Measurements from ENCODE around the gene FCN1.

Gene FCN1

DNA sequence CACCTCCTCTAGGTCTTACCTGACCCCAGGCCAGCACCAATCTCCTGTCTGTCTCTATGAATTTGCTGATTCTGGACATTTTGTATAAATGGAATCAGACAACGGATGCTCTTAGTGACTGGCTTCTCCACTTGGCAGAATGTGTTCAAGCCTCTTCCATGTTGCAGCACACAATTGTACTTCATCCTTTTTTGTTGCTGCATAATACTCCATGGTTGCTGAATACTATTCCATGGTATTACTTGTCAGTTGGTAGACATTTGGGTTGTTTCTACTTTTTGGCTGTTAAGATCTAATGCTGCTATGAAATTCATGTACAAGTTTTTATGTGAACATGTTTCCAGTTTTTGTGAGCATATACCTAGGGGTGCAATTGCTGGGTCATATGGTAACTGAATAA, 34.3 kb upstream of the FCN1 start:
- no peak for DNase-seq (ENCODE audit: low read depth, low spot score)

DNA sequence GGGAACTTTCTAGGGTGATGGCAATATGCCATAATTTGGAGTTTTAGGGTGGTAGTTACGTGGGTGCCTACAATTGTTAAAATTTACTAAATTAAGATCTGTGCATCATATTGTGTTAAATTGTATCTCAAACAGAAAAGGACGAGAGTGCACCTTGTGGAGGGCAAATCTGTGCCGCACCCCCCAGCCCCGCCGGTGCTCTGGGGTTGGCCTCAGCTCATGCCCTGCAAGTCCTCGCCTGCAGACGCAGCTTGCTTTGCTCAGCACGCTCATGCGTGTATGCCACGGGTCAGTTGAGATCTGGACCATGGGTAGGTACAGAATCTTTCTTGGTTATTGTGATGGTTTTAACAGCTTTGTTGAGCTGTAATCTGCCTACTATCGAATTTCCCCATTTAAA, 33.7 kb upstream of the FCN1 start:
- no peak for DNase-seq (ENCODE audit: low read depth, low spot score)

DNA sequence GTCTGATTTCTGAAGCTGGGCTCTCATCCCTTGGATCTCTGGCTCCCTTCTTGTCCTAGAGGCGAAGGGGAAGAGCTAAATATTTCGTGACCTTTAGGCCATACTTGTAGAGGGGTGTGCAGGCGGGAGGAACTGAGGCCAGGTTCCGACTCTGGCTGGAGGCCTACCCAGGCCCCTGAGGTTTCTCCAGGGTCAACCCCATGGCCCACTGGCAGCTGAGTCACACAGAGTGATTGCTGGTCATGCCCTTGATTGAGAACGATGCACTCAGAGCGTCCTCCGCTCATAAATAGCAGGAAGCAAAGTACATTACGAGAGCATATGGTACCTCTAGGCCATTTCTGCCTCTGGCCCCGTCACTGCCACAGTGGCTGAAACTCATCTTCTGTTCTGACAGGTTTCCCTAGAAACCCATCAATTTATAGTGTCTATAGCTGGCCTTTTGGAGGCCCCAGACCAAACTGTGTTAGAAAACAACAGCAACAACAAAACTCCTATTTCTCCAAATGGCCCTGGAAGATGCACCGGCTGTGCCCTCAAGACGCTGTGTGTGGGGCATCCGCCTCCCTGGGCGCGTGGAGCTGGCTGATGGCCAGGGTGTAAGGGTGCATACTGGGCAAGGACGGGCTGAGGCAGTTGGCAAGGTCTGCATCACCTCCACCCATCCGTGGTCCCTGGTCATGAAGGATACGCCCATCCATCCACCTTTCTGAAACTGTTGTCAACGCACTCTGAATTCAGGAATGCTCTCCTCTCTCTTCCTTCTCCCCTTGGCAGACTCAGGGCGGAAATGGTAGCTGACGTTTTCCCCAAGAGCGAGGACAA, 32.9 kb upstream of the FCN1 start:
- no peak for DNase-seq (ENCODE audit: low read depth, low spot score)

DNA sequence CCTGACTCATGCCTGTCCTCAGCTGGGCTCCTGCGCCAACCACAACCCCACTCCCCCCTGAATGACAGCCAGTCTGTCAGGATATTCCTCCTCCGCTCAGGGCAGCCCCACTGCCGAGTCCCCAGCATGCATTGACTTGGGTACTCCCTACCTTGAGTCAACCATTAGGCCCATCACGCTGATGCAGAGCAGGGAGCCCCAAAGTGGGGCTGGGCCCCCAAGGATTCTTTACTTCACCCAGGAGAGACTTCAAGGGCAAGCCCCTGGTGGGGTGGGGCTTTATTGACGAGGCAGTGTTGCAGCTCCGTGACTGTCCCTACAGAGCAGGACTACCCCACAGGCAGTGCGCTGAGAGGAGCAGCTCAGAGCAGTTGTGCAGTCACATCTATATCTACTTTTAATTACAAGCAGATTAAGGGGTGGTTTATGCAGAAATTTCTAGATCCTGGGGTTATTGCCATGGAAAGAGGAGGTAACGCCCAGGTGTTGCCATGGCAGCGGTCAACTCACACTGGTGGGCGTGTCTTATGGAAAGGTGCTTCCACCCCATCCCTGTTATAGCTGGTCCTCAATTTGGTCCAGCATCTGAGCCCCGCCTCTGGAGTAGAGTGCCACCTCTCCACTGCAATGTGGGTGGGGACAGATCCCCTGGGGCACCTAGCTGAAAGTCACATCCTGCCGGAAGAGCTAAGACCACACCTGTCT, 32.1 kb upstream of the FCN1 start:
- DNase-seq (ENCODE audit: low read depth, low spot score), result no peak

DNA sequence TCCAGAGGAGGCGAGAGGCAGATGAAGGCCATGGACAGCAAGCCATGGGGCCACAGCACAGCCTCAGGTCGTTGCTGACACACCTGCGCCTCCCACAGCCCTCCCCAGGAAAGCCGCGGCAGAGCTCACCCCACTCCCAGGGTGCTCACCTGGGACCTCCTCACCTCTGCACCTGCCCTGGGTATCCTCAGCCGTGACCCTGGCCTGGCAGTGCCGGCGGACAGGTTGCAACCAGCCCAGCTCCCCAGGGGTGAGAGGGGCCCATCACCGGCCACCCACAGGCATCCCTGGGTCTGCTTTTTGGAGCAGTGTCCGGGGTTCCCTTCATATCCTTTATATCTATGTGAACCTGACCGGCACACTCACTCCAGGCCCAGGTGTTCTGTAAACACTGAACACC, 30.4 kb upstream of the FCN1 start:
- DNase-seq (ENCODE audit: low read depth, low spot score), result no peak

DNA sequence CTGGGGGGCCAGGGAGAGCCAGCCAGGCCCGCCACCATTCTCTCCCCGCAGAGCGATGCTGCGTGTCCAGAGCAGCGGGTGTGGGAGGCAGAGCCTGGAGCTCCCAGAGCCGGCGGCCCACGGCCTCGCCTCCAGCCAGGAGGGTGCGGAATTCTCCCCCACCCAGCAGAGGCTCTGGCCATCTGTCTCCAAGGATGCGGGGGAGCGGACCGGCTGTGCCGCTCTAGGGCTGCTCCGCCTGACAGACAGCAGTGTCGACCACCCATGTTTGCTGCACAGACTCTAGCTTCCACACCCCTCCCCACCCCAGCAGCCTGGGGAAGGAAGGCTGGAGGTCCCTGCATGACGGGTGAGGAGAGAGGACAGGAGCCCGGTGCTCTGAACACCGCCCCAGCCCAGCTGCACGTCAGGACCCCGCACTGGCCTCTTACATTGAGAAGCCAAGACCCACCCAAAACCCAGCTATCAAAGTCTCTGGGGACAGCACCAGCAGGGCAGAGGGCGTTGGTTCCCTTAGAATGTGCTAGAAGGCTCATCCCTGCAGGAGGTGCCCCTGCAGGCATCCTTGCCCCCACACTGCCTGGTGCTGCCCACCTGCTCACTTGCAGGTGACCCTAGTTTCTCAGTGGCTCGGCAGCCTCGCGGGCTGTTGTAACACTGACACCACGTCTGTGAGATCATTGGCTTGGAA, 29.7 kb upstream of the FCN1 start:
- DNase-seq (ENCODE audit: low read depth, low spot score), result no peak

DNA sequence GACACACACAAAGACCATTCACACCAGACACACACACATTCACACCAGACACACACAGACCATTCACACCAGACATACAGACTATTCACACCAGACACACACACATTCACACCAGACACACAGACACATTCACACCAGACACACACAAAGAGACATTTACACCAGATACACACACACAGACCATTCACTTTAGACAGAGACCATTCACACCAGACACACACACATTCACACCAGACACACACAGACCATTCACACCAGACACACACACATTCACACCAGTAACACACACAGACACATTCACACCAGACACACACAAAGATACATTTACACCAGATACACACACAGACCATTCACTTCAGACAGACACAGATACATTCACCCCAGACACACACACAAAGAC, 29.0 kb upstream of the FCN1 start:
- no peak for DNase-seq (ENCODE audit: low read depth, low spot score)

DNA sequence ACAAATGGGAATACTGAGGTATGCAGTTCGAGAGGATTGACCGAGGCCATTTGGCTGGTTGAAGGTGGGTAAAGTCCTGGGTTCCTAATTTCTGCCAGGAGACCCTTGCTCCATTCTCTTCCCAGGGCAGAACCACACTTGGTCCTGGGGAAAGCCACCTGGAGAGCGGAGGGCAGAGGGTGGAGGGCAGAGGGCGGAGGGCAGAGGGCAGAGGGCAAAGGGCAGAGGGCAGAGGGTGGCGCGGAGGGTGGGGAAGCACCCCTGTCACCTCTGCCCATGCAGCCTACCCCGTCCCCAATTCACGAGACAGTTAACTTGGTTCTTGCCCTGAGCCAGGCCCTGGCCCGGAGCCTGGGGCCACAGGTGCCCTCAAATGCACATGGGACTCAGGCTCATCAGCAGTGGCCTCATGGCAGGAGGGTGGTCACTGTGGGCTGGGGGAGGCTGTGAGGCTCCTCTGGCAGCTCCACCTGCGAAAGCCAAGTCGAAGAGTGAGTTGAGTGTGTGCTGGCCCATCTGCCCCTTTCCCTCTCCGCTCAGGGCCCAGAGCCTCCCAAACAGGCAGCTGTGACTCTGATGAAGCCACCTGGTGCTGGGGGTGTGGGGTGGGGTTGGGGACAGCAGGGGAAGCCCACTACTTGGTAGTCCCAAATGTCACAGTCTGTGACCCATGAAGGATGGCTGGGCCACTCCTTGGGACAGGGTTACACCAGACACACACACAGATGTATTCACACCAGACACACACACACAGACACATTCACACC, 28.0 kb upstream of the FCN1 start:
- DNase-seq (ENCODE audit: low read depth, low spot score), result no peak

DNA sequence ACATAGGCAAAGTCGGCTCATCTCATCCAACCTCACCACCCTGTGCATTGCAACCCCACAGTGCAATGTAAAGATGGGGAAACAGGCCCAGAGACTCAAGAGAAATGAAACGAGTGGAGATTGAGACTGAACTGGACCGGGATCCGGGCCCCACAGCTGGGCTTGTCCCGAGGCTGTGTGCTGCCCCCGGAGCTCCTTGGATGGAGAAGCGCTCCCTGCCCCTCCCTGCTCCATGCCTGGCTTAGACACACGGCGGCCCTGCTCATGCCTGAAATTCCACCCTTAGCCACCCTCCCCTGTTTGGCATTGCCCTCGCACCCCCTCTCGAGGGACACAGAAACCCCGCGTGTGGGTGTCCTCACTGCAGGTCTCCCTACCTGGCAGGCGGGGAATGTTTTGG, 27.2 kb upstream of the FCN1 start:
- no peak for DNase-seq (ENCODE audit: low read depth, low spot score)

DNA sequence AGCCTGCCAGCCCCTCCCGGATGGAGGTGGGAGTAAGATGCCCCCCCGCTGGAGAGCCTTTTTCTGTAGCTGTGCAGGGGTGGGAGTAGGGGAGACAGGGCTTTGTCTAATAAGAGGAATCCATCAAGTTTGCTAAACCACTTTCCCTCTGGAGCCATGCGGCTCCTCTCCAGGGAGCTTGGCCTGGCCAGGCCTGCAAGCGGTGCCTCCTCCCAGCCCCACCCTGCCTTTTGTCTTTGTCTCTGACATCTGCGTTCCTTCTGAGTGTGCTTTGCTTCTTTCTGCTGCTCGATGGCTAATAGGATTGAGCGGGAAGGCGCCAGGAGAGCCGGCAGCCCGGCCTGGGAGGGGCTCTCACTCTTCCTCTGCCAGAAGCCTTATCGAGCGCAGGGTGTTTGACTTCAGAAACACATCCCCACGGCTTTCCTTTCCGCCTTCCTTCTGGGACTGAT, 26.7 kb upstream of the FCN1 start:
- peak; percentile 77 for DNase-seq (ENCODE audit: low read depth, low spot score)

DNA sequence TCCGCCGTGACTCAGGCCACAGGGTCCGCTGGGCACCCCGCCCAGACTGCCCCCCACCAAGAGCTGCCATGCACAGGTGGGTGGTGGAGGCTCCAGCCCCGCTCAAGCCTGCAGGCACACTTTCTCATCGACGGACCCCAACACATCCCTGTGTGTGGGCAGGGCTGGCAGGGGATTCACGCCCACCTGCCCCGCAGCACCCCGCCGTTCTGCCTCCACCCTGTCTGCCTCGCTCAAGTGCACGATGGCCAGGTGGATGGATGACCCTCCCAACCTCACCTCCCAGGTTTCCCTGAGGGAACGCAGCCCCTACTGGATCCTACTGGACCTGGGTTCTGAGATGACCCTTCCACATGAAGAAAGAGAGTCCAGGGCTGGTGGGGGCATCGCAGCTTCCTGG, 26.1 kb upstream of the FCN1 start:
- no peak for DNase-seq (ENCODE audit: low read depth, low spot score)

DNA sequence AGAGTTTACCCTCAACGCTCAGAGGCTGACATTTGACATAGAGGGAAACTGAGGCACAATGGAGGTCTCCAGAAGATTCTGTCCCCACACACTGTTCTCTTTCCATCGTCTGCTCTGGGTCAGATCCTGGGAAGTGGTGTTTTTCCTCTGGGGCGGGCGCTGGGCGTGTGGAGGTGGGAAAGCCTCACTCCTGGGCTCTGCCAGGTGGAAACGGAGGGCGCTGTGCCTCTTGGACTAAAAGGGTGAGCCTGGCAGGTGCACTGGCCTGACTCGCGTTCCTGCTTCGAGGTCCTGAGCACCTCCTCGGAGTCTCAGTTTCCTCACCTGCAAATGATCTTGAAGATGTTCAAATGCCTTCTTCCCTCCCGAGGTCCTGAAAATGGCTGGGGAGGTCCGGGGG, 25.7 kb upstream of the FCN1 start:
- DNase-seq (ENCODE audit: low read depth, low spot score), result no peak

DNA sequence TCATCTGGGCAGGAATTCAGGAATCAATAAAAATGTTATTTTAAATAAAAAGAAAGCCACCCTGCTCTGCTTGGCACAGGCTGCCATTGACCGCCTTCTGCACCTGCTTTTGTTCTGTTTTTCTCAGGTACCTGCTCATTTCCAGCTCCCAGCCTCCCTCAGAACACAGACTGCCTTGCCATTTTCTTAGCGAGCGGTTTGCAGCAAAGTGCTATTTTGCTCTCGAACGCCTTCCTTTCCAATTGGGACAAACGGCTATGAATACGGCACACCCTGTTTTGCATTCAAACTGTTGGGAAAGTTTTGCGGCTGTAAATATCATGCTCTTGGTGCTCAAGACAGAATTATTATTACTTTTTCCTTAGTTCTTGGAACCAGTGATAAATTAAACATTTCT, 25.1 kb upstream of the FCN1 start:
- DNase-seq (ENCODE audit: low read depth, low spot score), result no peak

DNA sequence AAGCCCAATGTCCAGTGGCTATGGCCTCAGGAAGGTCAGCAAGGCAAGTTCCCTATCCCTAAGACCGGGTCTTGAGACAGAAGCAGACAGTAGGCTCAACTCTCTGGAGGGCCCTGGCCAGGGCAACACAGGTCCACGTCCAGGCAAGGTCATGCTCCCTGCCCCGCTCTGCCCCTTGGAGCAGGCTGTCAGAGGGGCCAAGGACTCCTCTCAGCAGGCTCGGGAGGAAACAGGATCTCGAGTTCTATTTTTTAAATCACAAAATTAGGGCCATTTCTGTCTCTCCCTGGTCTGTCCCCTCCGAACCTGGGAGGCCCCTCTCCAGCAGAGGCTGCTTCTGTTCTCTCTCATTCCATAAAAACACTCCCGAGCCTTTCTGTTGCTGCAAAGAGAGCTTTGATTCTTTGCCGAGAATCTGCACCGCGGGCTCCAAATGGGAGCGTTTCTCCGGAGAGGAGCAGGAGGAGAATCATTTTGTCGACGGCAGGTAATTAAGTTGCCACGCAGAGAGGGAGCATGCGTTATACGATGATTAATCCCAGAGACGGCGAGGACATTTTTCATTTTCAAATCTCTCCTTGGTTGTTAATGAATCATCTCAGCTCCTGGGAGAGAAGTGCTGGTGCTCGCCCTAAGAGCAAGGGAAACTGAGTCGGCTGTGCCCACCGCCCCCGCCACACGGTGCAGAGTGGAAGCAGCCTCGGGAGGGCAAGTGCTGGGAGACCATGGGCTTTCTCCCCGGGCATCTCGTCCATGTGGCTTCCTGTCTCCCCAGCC, 24.5 kb upstream of the FCN1 start:
- no peak for DNase-seq (ENCODE audit: low read depth, low spot score)

DNA sequence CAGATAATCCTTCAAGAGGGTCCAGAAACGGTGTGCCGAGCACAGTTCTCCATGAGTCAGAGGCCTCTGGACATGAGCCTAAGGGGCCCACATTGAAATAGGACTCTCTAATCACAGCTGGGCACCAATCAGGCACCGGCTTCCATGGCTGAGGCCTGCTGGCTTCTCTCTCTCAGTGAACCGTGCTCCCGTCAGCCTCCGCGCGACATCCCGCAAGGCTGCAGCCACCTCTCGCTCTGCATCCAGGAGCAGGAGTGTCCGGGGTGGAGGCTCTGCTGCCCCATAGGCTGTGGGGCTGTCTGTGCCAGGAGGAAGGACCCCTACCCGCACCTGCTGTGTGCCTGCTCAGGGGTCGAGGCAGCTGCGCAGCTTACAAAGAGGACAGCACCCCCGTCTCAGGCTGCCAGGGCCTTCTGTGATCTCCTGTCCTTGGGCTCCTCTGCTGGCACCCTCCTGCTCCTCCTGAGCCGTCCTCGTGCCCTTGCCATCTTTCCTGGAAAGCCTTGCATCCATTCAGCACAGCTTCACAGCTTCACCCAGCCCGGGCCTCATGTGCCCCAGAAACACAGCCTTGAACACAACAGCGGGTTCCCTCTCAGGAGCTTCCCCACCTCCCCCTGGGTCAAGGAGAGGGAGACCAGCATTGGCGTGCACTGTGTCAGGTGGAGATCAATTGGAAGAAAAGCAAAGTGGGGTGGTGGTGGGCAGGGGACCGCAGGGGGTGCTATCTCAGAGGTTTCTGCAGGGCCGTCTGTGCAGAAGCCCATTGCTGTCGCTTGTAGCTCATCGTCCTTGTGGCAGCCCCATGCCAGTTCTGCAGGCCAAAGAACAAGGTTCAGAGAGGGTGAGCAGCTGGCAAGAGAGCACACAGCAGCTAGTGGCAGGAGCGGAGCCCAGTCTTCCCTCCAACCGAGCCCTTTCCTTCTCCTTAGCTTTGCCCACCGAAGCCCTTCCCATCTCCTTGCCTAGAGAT, 22.8 kb upstream of the FCN1 start:
- no peak for DNase-seq (ENCODE audit: low read depth, low spot score)

DNA sequence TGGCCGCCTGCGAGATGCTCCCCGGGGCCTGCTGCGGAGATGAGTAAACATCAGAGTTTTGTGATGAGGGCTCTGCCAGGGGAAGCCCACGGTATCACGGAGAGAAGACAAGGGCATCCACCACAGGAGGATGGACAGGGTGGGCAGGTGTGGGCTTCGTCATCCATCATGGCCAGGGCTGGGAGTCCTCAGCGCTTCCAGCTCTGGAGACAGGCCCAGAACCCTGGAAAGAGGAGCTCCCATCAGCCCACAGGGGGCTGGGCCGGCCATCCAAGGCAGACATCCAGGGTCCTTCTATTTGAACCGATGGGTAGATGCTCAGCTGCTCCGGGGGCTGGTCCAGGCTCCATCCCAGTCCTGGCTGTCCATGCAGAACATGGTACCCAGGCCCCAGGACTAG, 22.1 kb upstream of the FCN1 start:
- DNase-seq (ENCODE audit: low read depth, low spot score), result no peak

DNA sequence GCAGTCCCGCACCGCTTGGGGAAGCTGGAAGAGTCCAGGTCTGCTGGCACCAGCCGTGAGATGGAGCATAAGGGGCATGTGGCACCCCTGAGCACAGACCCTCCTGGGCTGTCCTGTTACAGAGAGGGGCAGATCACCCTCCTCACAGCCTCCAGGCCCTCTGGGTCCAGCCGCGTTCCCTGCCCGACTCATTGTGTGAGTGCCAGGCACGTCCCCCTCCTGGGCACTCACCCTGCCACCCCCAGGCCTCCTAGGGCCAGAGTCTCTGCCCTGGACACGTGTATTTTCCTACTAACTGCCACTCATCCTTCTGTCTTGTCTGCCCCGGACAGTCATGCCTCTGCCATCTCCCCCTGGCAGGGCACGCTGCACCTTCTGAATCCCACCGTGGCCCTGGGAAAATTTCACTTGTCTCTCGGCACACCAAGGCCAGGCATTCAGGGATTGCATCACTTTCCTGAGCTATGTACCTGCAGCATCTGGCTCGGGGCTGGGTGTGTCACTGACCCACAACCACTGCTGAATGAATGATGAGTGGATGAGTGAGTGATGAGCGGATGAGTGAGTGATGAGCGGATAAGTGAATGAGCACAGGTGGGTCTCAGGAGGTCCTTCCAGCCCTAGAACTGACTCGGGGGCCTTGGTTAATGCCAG, 21.5 kb upstream of the FCN1 start:
- DNase-seq (ENCODE audit: low read depth, low spot score), result no peak

DNA sequence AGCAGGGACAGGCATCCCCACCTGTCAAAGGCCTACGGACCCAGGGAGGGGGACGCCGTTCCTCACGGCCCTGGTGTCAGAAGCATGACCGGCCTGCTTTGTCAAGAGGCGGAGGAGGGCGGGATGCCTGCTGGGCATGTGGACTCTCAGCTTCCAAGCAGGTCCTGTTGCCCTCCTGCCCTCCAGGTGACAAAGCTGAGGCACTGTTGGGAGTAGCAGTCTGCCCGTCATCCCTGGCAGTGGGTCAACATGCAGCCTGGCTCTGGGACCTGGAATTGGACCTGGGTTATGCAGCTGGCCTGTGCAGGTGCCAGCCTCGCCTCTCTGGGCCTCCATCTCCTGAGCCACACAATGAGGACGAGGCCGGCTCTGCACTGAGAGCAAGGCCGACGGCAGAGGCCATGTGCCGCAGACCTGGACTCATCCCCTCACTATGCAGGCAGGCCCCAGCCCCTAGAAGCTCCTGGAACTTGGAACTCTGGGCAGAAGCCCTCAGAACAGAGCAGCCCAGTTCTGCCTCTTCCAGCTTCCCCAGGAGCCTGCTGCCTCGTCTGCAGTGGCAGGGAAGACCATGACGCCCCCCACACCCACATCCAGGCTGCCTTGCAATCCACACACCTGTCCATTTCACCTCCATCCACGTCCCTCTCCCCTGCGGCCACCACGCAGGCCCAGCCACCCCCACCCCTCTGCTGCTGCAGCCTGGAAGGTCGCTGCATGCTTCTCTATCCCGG, 20.8 kb upstream of the FCN1 start:
- peak; percentile 67 for DNase-seq (ENCODE audit: low read depth, low spot score)

Measured in ELF-1 (cell line).